GM21723 (cell line): ENCODE data around the gene PCK2.

Source experiments
- ATAC-seq: cut with Tn5 transposase; IDR thresholded peaks from one replicate; pipeline ENCODE4 v1.9.1; 2021; ENCODE audit warnings: mild to moderate bottlenecking, moderate library complexity; ENCODE audit not compliant: unreplicated experiment

PCK2 gene

DNA sequence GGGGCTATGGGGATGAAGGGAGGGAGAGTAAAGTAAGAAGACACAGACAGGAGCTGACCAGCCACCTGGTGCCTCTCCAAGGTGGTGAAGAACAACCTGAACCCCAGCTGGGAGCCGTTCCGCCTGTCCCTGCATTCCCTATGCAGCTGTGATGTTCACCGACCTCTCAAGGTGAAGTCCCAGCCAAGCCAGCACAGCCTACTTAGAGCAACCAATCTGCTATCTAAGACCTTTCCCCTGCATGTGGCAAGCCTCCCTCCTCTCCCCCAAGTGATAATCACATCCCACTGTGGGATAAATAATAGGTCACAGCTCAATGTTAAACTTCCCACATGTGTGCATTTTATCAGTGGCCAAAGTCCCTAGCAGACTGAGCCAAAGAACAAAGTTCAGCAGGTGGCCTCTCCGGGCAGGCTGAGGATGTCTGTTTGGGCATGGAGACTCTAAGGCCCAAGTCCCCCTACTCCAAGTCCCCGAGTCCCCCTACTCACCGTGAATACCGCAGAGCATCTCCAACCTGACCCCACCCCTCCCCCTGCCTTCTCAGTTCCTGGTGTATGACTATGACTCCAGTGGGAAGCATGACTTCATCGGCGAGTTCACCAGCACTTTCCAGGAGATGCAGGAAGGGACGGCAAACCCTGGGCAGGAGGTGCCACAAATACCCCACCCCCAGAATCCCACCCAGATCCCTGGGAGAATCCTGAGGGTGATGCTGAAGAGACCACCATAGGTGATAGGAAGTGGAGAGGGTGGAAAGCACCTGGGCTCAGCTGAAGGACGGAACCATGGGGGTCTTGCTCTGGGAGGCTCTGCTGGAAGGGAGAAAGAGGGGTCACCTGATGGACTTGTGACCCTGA lies 19.3 kb upstream of the PCK2 start:
- no peak for ATAC-seq

DNA sequence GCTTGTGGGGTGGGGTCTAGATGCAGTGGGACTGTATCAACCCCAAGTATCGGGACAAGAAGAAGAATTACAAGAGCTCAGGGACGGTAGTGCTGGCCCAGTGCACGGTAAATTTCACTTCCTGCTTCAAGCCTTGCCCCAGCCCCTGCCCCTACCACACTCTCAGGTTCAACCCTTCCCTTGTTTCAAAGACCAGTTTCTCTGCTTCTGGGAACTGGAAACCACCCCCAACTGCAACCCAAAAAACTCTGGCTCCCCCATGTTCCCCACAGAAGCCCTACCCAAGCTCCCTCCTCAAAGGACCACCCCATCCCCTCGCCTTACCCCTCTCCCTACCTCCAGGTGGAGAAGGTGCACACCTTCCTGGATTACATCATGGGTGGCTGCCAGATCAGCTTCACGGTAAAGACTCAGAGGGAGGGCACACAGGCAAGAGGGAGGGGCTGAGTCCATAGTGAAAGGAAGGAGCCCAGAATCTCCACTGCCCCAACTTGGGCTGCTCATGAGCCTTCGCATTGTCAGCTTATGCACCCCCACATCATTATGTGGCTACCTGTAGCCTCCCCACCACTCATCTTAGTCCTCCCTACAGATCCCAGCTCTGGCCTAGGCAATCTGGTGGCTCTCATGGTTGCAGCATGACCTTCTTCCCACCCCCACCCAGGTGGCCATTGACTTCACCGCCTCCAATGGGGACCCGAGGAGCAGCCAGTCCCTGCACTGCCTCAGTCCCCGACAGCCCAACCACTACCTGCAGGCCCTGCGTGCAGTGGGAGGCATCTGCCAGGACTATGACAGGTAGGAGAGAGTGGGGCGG lies 18.4 kb upstream of the PCK2 start:
- ATAC-seq = peak; percentile 65

DNA sequence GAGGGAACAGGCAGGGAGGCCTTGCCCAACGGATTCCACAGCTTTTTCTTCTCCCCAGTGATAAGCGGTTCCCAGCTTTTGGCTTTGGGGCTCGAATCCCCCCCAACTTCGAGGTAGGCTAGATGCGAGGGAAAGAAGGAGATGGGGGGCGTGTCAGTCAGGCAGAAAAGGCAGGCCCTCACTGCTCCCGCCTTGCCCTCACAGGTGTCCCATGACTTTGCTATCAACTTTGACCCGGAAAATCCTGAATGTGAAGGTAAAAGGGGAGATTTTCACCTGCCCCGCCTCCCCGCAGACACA lies 17.9 kb upstream of the PCK2 start:
- no peak for ATAC-seq

DNA sequence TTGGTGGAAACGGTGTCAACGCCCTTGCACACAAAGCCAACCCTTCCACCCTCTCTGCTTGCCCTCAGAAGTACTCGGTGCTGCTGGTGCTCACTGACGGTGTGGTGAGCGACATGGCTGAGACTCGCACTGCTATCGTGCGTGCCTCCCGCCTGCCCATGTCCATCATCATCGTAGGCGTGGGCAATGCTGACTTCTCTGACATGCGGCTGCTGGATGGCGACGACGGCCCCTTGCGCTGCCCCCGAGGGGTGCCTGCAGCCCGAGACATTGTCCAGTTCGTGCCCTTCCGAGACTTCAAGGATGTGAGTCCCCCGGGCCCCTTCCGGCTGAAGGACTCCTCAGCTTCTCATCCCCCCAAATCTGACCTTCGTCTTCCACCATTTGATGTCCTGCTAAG lies 17.0 kb upstream of the PCK2 start:
- ATAC-seq = no peak

DNA sequence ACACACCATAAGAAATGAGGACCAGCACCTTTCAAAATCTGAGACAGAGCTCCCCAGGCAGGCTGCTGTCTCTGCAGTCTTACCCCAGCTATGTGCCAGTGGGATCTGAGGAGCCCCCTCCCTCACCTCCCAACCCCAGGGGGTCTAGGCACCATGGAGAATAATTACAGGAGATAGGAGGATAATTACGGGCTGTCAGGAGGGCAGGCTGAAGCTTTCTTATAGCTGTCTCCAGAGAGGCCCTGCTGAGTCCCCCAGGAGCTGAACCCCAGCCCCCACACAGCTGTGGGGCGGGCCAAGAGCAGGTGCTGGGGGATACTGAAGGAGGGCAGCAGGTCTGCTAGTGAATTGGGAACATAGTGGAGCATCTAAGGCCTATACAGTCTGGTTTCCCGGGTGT lies 16.0 kb upstream of the PCK2 start:
- ATAC-seq = no peak

DNA sequence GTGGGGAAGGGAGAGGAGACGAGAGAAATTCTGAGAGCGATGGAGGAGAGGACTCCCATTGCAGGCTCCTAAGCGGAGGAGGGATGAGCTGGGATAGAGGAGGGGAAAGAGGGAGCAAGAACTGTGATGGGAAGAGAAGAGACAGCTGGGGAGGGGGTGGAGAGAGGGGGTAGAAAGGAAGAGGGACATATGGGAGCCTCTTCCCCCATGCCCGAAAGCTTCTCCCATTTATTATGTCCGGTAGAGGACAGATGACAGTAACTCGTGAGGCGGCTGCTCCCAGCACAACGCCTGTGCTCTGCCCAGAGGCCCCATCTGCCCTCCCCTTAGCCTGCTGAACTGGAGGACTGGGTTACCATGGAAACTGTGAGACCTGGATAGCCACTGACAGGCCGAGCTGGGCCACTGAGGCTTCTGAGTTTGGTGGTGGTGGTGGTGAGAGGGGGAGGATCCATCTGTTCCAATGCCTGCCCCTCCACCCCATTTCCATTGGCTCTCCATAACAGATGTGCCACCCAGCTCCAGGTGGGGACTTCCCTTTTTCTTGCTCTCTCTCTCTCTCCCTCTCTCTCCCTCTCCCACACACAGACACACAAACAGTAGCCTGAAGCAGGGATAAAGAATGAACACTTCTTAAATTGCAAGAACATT lies 14.5 kb upstream of the PCK2 start:
- no peak for ATAC-seq

DNA sequence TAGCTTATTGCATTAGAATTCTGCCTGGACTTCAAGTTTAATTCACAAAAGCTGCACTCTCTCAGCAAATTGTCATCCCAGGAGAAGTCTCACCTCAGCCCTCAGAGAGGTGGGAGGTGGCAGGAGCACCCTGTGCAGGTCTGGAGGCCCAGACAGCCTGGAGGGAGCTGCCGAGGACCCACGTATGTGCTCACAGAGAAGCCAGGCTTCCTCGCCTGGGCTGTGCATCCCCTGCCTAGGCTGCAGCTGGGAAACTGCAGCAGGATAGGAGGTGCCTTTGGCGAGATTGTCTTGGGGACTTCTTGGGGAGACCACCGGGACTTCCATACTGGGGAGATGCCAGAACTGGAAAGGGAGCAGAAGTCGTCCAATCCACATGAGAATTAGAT lies 14.0 kb upstream of the PCK2 start:
- no peak for ATAC-seq

DNA sequence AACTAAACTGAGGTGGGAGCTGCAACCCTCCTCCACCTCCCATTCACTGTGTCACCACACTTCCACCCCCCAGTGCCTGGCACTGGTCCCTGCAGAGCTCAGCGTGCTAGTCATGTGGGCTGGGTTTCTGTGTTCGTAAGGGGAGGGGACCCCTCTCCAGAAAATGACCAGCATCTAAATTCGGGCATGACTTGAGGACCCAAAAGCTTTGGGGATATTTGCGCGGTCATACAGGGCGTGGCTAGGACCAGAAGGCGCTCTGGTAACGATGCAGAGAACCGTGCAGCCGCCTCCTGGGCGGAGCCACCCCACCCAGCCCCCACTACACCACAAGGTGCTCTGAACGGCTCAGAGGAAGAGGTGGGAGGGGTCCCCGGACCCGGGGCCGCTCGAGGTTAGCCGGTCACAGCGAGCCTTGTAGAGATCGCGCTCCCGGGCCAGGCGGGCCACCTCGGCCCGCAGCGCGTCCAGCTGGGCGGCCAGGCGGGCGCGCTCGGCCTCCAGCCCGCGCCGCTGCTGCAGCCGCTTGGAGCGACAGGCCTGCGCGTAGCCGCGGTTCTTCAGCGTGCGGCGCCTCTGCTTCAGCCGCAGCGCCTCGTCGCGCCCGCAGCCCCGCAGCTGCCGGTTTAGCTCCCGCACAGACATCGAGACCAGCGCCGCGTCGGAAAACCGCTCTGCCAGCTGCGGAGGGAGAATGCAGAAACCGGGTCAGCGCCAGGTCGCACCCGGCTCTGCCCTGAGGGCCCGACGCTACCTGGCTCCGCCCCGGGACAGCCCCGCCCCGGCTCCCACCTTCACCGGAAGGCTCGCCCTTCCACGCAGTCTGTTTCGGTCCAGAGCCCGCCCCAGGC lies 13.0 kb upstream of the PCK2 start:
- ATAC-seq = peak; percentile 93

DNA sequence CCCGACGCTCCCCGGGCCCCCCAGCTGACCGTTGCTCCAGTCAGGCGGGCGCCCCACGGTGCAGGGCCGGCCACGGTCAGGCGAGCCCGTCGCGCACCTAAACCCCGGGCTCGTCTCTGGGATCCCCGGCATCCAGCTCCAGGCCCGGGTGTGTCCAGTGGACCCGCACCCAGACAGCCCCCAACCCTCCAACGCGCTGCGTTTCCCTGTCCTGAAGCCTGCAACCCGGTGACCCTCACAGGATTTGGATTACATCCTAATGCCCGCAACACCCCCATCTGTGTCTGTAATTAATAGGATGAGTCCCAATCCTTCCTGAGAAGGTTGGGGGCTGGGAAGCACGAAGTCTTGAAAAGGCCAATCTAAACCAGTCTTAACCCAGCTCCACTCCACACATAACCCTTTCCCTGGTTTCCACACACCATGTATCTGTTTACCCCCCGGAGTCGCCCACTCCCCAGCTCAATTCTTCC lies 12.3 kb upstream of the PCK2 start:
- no peak for ATAC-seq

DNA sequence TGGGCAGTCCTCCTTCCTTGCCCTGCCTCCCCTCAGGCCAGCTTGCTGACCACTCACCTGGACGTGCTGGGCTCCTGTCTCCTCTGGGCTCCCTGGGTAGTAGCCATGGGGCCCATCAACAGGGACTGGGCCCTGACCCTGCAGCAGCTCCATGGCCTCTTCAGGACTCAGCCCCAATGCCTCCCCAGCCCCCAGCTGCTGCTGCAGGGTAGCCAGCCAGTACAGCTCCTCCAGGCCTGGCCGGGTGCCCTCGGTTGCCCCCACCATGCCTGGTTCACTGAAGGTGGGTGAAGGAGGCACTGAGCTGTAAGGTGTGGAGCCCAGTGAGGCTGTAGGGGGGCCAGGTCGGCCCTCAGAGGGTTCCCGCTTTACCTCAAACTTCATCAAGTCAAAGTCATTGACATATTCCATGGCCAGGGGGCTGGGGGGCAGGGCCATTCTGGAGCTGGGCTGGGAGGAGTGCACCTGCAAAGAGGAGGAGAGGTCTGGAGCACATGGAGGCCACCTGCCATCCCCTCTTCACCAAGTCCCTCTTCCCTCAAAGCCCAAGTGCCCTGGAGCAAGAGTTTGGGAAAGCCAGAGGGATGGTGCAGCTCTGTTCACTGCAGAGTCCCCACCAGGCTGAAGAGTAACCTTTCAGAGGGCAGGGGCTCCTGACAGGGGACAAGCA lies 11.6 kb upstream of the PCK2 start:
- no peak for ATAC-seq

DNA sequence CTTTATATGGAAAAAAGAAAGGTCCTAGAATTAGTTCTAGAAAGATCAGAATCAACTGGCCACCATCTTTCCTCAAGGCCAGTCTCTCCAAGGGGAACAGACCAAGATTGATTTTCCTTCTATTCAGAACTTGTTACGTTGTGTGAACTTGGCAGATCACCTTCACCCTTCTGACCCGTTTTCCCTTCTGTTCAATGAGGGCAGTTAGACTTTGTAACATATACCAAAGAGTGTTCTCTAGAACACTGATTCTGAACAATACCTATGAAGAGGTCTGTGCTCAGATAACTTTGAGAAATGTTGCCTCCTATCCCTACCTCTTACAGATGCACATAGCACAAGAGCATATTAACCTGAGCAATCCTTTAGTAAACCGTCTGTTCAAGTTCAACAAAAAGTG lies 10.6 kb upstream of the PCK2 start:
- no peak for ATAC-seq

DNA sequence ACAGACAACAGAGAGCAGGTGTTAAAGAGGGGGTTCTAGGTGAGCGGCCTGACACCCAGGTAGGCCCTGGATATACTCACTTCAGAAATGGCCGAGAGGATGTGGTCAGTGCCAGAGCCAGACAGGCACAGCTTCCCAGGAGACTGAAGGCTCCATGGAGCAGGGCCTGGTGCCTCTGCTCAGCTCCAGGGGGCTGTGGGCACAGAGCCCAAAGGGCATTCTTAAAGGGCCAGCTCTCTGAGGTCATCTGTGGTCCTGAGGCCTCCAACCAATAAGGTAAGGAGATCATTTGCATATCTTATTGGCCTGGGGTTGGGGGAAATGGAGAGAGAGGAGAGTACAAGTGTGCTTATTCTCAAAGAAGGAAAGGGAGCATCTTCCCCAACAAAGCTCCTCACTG lies 9.7 kb upstream of the PCK2 start:
- ATAC-seq = no peak

DNA sequence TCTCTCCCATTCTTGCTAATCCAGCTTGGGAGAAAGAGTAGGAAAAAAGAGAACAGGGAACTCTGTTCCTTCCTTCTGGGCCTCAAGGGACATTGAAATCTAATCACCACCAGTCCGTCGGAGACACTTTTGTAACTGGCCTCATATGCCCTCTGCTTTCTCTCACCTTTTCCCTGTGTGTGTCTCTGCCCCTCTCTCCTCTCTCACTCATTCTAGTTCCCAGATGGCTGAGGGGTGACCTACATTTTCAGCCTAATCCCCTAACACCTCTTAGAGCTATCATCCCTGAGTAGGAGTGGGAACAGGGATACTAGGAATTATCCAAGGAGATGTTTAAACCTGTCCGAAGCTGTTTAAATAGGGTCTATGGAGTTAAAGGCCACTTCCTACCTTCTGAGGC lies 8.9 kb upstream of the PCK2 start:
- ATAC-seq = no peak

DNA sequence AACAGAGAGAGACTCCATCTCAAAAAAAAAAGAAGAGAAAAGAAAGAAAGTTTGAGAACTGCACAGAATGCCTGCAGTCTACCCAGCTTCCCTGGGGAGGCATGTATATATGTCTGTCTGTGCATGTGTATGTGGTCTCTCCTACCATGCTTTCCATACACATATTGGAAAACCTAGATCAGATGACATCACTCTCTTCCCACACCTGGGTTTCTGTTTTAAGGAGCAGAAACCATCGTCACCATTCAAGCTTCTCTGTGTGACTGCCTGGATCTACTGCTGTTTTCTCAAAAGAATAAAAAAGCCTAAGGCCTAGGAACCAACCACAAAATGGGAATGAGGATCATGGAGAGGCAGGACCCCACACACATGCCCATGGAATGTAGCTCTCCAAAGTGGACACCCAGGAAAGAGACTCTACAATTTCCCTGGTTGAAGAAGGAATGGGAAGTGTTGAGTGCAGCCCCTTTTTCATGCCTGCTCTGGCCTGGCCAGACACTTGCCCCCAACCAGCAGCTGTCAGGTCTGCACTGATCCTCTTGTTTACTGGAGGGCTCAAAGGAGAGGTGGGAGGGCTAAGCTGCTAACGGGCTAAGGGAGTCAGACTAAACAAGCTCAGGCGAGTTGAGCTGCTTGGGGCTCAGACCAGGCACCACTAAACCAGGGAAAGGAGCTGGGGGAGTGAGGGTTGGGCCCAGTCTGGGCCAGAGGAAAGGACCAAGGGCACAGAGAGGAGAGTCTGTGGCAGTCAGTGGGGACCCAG lies 7.7 kb upstream of the PCK2 start:
- ATAC-seq = no peak

DNA sequence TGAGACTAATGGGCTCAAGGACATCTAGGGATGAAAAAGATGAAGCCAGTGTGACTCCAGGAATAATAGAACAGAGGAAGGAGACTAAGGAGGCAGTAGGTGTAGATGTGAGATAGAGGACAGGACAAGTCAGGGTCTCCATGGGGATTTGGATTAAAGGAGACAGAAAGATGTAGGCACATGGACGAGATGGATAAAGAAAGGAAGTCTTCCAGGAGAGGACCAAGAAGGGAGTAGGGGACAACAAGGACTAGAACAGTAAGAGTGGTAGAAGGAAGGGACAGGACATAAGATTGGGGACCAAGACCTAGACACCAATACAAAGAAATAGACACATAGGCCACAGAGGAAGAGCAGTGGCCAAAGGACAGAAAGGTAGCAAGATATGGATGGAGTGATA lies 7.1 kb upstream of the PCK2 start:
- no peak for ATAC-seq

DNA sequence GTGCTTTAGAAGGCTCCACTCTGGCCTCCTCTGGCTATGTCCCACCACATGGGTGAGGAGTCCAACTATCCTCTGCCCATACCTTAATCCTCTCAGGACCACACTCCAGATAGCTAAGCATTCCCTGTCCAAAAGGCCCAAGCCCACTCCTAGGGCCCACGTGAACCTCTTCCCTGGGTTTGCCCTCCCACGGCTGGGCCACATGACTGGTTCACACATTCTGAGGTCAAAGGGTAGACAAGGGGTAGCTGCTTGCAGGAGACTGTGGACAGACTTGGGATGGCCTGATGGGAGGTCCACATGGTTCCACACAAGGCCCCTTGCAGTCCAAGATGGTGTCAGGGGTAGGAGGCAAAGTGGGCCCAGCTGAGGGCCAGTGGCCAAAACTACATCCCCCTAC lies 6.0 kb upstream of the PCK2 start:
- ATAC-seq = no peak

DNA sequence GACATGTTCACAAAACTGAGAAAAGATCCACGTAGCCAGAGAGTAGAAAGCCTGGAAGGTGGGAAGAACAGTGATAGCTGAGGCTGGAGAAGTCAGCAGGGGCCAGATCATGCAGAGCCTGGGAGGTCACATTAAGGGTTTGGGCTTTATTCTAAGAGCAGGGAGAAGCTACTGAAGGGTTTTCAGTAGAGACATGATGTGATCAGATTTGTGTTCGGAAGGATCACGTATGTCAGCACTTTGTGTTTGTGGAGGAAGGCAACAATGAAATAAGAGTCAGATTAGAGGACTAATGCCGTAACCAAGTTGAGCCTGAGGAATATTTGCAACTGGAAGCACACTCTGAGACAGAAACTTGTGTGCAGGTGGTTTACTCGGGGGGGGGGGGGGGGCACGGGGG lies 4.2 kb upstream of the PCK2 start:
- ATAC-seq = no peak

DNA sequence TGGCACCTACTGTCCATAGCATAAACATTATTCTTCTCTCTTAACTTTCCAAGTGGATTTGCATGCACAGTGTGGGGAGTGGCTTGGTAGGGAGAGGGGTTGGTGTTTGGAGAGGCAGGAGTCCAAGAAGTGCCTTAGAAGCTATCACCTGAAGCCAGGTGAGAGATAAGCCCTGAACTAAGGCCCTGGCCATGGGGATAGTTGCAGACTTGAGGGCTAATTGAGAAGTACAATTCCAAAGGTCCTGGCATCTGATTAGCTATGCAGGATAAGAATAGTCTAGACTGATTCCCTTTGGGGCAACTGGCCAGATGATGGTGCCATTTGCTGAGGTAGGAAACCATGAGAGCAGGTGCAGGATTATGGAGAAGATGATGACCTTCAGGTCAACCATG lies 2.0 kb upstream of the PCK2 start:
- ATAC-seq = no peak

DNA sequence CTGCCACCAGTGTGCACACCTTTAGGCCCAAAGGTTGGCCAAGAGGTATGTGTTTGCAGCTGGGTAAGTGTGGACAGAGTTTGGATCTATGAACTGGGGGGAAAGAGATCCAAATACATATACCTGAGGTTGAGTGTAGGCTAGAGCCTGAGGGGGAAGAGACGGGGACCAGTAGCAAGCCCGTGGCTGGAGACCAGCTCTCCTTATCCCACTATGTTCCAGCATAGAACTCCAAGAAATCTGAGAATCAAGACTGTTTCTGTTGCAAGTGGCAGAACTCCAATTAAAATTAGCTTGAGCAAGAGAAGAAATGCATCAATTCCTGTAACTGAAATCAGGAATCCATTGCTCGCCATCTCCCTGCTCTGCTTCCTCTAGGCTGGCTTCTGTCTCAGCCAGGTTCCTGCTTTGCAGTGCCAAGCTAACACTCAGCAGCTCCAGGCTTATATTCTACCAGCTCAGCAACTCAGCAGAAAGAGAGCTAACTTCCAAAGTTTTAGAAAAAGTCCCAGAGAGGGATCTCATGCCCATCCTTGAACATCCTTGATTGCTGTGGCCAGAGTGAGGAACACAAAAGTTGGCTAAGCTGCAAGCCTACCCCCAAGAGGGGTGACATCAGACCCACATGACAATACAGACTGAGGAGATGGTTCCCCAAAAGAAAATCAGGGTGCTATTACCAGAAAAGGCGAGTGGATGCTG lies 1.5 kb upstream of the PCK2 start:
- ATAC-seq = no peak
